ENCODE measurements around the gene LYPD5. TPM values are rescaled to one million over a fixed set of nuclear protein-coding genes. Genes with fewer than 3 reads are reported as not detected.
"Not testable (repeated sequence)": the region's sequence is repeated elsewhere in the genome, so short reads cannot be mapped to it uniquely, and the experiment has no call there.

Gene LYPD5
- total RNA-seq, 2 experiments from 2014 or later = 0.70 to 1.1 TPM

GRCh38 chr19:43775299-43775890 lies 26.9 kb downstream of the LYPD5 start:
- Mint-ChIP-seq H3K36me3 (ENCODE audit: low read depth) (peaks cover 36% of the 10 kb centered on the region), H3K9me3 (ENCODE audit: insufficient read depth) (no peaks in the 10 kb centered on the region), H3K4me3 (no peak overlapping the region), H3K4me1 (ENCODE audit: low read depth) (peaks cover 41% of the 10 kb centered on the region), H3K27me3 (ENCODE audit: low read depth) (no peaks in the 10 kb centered on the region), H3K27ac (peak overlapping the region; percentile 47)
- CTCF ChIA-PET = interaction anchor here (0.8 to 7.6 kb wide), 4 partner anchors 8 to 30 kb away, joined by 3 to 139 read pairs (median 3); no protein-coding TSS in a partner anchor
- ATAC-seq (no peak), DNase-seq (no peak)
- POLR2A ChIA-PET = no interaction called here

GRCh38 chr19:43774940-43775258 lies 27.3 kb downstream of the LYPD5 start:
- DNase-seq; ATAC-seq; H3K4me3 Mint-ChIP-seq; POLR2A ChIA-PET; H3K27me3 Mint-ChIP-seq (ENCODE audit: low read depth); H3K9me3 Mint-ChIP-seq (ENCODE audit: insufficient read depth); H3K27ac Mint-ChIP-seq: not testable (repeated sequence)
- CTCF ChIA-PET = interaction anchor here (1.1 to 7.6 kb wide), 2 partner anchors 7 to 30 kb away, joined by 3 to 139 read pairs; no protein-coding TSS in a partner anchor
- peaks cover 44% of the 10 kb centered on the region for H3K4me1 Mint-ChIP-seq (ENCODE audit: low read depth)
- H3K36me3 Mint-ChIP-seq (ENCODE audit: low read depth) = peaks cover 40% of the 10 kb centered on the region

DNA sequence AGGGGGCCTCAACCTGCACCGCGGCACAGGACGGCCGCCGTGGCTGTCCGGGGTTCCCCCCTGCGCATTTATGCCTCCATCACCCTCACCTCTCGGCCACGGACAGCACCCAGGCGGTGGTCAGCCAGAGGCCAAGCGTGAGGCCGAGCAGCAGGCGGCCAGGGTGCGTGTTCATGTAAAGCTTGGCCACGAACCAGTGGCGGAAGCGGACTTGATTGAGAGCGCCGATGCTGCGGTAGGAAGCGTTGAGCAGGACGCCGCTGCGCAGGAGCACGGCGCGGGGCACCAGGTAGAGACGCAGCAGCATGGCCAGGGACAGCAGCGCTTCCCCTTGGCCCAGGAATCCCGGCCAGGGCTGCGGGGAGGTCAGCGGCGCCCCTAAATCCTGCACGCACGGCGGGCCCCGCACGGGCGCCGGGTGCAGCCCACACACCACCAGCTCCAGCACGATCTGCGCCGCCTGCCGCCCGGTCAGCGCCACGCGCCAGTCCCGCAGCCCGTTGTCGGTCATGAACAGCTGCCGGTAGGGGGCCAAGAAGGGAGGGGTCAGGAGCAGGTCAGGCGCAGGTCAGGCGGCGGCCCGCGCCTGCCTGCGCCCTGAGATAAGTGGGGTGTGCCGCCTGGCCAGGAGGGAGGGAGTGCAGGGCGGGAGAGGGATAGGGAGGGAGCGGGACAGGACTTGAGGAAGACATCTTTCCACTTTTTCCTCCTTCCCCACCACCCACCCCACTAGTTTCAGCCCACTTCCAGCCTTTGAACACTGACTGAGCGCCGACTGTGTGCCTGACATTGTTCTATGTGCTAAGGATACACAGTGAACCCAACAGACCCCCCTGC lies 27.9 kb downstream of the LYPD5 start:
- DNase-seq (no peak), ATAC-seq (no peak)
- Mint-ChIP-seq H3K9me3 (ENCODE audit: insufficient read depth) (no peaks in the 10 kb centered on the region), H3K27ac (no peak overlapping the region), H3K4me1 (ENCODE audit: low read depth) (peaks cover 39% of the 10 kb centered on the region), H3K36me3 (ENCODE audit: low read depth) (peaks cover 45% of the 10 kb centered on the region), H3K27me3 (ENCODE audit: low read depth) (no peaks in the 10 kb centered on the region), H3K4me3 (no peak overlapping the region)
- ChIA-PET CTCF (interaction anchor here (1.1 to 7.6 kb wide), 2 partner anchors 7 to 29 kb away, joined by 3 to 139 read pairs; no protein-coding TSS in a partner anchor), POLR2A (no interaction called here)

DNA sequence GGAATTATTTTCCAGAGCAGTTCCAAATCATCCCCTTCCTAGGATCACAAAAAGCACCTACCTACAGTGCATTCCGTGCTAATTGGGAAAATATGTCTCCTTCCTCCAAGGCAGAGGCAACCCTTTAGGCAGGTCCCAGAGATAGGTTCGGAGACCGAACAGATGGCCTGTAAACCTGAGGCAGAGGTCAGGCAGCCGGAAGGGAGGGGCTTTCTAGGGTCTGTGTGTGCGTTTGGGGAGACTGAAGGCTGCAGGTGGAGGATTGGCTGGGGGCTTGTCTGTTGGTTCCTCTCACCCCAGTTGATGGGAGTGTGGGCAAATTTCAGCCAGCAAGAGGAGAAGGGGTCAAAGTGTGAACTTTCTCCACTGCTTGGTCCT lies 28.5 kb downstream of the LYPD5 start:
- Mint-ChIP-seq H3K4me1 (ENCODE audit: low read depth) (peaks cover 33% of the 10 kb centered on the region), H3K4me3 (no peak overlapping the region), H3K36me3 (ENCODE audit: low read depth) (peaks cover 49% of the 10 kb centered on the region), H3K27ac (no peak overlapping the region), H3K9me3 (ENCODE audit: insufficient read depth) (no peaks in the 10 kb centered on the region), H3K27me3 (ENCODE audit: low read depth) (no peaks in the 10 kb centered on the region)
- ChIA-PET CTCF (no interaction called here), POLR2A (no interaction called here)
- DNase-seq (no peak), ATAC-seq (no peak)

DNA sequence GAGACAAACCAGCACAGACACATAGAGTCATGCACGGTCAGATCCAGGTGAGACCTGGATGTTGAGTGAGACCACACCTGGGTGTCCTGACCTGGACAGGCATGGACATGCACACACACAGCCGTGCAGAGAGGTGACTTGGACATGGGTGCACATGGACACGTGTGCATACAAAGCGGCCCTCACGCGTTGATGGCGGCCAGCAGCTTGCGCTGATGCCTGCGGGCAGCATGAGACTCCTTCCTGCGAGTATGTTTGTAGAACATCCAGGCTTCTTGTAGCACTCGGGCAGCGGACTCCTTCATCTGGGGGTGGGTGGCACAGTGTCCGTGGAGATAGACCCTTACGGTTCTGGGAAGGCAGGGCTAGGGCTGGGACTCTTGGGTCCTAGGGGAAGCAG lies 33.0 kb downstream of the LYPD5 start:
- ATAC-seq (no peak), DNase-seq (no peak)
- Mint-ChIP-seq H3K4me3 (no peak overlapping the region), H3K36me3 (ENCODE audit: low read depth) (peaks cover 64% of the 10 kb centered on the region), H3K27ac (peak overlapping the region; percentile 30), H3K27me3 (ENCODE audit: low read depth) (no peaks in the 10 kb centered on the region), H3K9me3 (ENCODE audit: insufficient read depth) (no peaks in the 10 kb centered on the region), H3K4me1 (ENCODE audit: low read depth) (peaks cover 41% of the 10 kb centered on the region)
- POLR2A ChIA-PET = no interaction called here
- CTCF ChIA-PET = interaction anchor here (2.2 to 6.9 kb wide), 4 partner anchors 9 to 24 kb away, joined by 6 to 139 read pairs (median 56); partner anchors contain the start of genes KCNN4 and SMG9

DNA sequence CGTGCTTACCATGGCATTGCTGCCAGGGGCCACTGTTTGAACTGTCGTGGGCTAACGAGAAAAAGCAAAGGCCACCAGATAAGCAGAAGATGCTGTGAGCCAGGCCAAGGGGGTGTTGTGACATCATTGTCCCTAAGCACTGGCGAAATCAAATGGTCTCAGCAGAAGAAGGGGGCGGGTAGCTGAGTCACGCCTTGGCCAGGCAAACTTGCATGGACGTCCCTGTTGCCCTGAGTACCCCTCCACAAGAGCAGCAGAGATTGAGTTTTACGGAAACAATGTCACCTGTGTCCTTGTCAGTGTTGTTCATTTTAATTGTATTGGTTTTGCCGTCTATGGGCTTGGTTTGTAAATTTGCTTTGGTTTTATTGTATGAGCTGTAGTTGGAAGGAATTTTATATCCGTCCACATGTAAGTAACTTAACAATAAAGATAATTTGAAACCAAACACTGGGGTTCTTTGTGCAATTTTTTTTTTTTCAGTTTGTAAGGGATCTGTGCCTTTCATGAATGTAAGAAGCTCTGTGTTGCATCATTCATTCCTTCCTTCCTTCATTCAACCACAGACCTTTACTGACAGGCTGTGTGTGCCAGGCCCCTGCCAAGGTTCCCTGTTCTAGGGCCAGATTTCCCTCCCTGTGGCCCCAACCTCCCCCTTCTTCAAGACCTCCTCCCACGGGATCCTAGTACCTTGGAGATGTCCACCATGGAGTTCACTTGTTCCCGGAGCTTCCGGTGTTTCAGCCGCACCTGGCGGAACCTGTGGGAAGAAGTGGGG lies 33.8 kb downstream of the LYPD5 start:
- no peaks in the 10 kb centered on the region for H3K27me3 Mint-ChIP-seq (ENCODE audit: low read depth)
- no peak for ATAC-seq
- ChIA-PET CTCF (interaction anchor here (1.2 to 6.9 kb wide), 4 partner anchors 9 to 41 kb away, joined by 3 to 139 read pairs (median 54); partner anchors contain the start of genes KCNN4 and SMG9), POLR2A (interaction anchor here (0.7 kb wide), 1 partner anchor 12 kb away, joined by 3 read pairs; no protein-coding TSS in a partner anchor)
- no peaks in the 10 kb centered on the region for H3K9me3 Mint-ChIP-seq (ENCODE audit: insufficient read depth)
- no peak overlapping the region for H3K27ac Mint-ChIP-seq
- H3K4me3 Mint-ChIP-seq = no peak overlapping the region
- peaks cover 65% of the 10 kb centered on the region for H3K36me3 Mint-ChIP-seq (ENCODE audit: low read depth)
- peaks cover 48% of the 10 kb centered on the region for H3K4me1 Mint-ChIP-seq (ENCODE audit: low read depth)
- no peak for DNase-seq

GRCh38 chr19:43767818-43768217 lies 34.4 kb downstream of the LYPD5 start:
- no peak overlapping the region for H3K4me3 Mint-ChIP-seq
- ChIA-PET CTCF (interaction anchor here (0.6 to 6.9 kb wide), 6 partner anchors 10 to 153 kb away, joined by 3 to 139 read pairs (median 26); partner anchors contain the start of genes KCNN4 and SMG9), POLR2A (interaction anchor here (6.0 kb wide), 1 partner anchor 13 kb away, joined by 103 read pairs; the partner anchor contains the start of gene SMG9)
- H3K27ac Mint-ChIP-seq = peak overlapping the region; percentile 93
- no peaks in the 10 kb centered on the region for H3K9me3 Mint-ChIP-seq (ENCODE audit: insufficient read depth)
- H3K36me3 Mint-ChIP-seq (ENCODE audit: low read depth) = peaks cover 62% of the 10 kb centered on the region
- ATAC-seq (no peak), DNase-seq (no peak)
- no peaks in the 10 kb centered on the region for H3K27me3 Mint-ChIP-seq (ENCODE audit: low read depth)
- H3K4me1 Mint-ChIP-seq (ENCODE audit: low read depth) = peaks cover 54% of the 10 kb centered on the region

DNA sequence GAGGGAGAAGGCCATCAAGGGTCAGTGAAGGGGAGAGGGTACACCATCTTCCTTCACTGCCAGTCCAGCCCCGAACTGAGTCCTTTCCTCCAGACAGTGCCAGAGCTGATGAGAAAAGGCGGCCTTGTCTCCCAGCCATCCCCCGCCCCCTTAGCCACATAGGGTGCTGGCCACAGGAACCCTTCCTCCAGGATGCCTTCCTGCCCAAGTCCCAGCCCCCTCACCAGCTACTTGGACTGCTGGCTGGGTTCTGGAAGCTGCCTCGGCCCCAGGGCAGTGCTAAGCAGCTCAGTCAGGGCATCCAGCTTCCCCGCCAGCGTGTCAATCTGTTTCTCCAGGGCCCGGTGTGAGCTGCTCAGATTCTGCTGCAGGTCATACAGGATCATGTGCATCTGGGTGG lies 34.9 kb downstream of the LYPD5 start:
- H3K4me1 Mint-ChIP-seq (ENCODE audit: low read depth) = peaks cover 57% of the 10 kb centered on the region
- H3K36me3 Mint-ChIP-seq (ENCODE audit: low read depth) = peaks cover 62% of the 10 kb centered on the region
- no peaks in the 10 kb centered on the region for H3K27me3 Mint-ChIP-seq (ENCODE audit: low read depth)
- DNase-seq (no peak), ATAC-seq (no peak)
- no peak overlapping the region for H3K4me3 Mint-ChIP-seq
- ChIA-PET CTCF (interaction anchor here (0.6 to 6.9 kb wide), 6 partner anchors 11 to 152 kb away, joined by 3 to 139 read pairs (median 26); partner anchors contain the start of genes KCNN4 and SMG9), POLR2A (interaction anchor here (6.0 kb wide), 1 partner anchor 13 kb away, joined by 103 read pairs; the partner anchor contains the start of gene SMG9)
- H3K27ac Mint-ChIP-seq = peak overlapping the region; percentile 93
- H3K9me3 Mint-ChIP-seq (ENCODE audit: insufficient read depth) = no peaks in the 10 kb centered on the region

- peaks cover 62% of the 10 kb centered on the region for H3K36me3 Mint-ChIP-seq (ENCODE audit: low read depth)
- ChIA-PET POLR2A (interaction anchor here (0.7 to 6.0 kb wide), 4 partner anchors 10 to 14 kb away, joined by 3 to 103 read pairs (median 10); partner anchors contain the start of genes KCNN4 and SMG9), CTCF (interaction anchor here (0.8 to 6.9 kb wide), 15 partner anchors 11 to 211 kb away, joined by 3 to 139 read pairs (median 4); partner anchors contain the start of genes KCNN4 and SMG9)
- ATAC-seq (no peak), DNase-seq (no peak)
- H3K4me3 Mint-ChIP-seq = peak overlapping the region; percentile 49
- peaks cover 57% of the 10 kb centered on the region for H3K4me1 Mint-ChIP-seq (ENCODE audit: low read depth)
- no peaks in the 10 kb centered on the region for H3K27me3 Mint-ChIP-seq (ENCODE audit: low read depth)
- no peaks in the 10 kb centered on the region for H3K9me3 Mint-ChIP-seq (ENCODE audit: insufficient read depth)
- peak overlapping the region; percentile 93 for H3K27ac Mint-ChIP-seq
Observed at GRCh38 chr19:43766755-43767043, 35.5 kb downstream of the LYPD5 start.

GRCh38 chr19:43765109-43765876 lies 37.0 kb downstream of the LYPD5 start:
- Mint-ChIP-seq H3K27me3 (ENCODE audit: low read depth) (no peaks in the 10 kb centered on the region), H3K27ac (peak overlapping the region; percentile 93), H3K9me3 (ENCODE audit: insufficient read depth) (no peaks in the 10 kb centered on the region), H3K36me3 (ENCODE audit: low read depth) (peaks cover 54% of the 10 kb centered on the region), H3K4me1 (ENCODE audit: low read depth) (peaks cover 56% of the 10 kb centered on the region), H3K4me3 (peak overlapping the region; percentile 49)
- POLR2A ChIA-PET = interaction anchor here (0.9 to 6.0 kb wide), 4 partner anchors 11 to 15 kb away, joined by 6 to 103 read pairs (median 15); partner anchors contain the start of genes KCNN4 and SMG9
- CTCF ChIA-PET = interaction anchor here (0.6 to 6.9 kb wide), 16 partner anchors 10 to 326 kb away, joined by 3 to 139 read pairs (median 4); partner anchors contain the start of genes KCNN4, PLAUR, SMG9 and ZNF45
- peak; percentile 83 for ATAC-seq
- peak; percentile 86 for DNase-seq

Measured in activated CD8-positive, alpha-beta T cell treated with anti-CD3 and anti-CD28 coated beads, Interleukin-2, amount 10 ng/mL, durations not matched to agents 7 days and 5 days (primary cell).